Putamen (tissue), 1 donor: ENCODE data around the gene TMEM107.

Source experiments
- DNase-seq: peaks from one replicate; pipeline ENCODE4 v3.0.0-alpha.2; 2016; ENCODE audit warnings: low spot score

The TMEM107 gene

DNA sequence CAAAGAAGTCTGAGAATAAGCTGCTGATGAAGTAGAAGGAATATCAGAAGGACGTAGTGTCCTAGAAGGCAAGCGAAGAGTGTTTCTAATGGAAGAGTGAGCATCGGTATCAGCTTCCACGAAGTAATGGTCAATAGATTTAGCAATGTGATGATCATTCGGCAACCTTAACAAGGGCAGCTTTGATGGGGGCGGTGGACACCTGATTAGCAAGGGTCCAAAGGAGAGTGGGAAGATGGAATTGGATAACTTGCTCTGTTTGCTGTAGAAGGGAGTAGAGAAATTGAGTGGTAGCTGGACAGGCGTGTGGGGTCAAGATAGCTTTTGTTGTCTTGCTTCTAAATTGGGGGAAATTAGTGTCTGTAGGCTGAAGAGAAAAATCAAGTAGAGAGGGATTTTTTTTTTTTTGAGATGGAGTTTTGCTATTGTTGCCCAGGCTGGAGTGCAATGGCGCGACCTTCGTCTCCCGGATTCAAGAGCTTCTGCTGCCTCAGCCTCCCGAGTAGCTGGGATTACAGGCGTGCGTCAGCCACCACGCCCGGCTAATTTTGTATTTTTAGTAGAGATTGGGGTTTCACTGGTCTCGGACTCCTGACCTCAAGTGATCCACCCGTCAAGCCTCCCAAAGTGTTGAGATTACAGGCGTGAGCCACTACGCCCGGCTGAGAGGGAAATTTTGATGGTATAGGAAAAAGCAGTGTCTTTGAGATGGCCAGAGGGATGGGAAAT lies 38.4 kb downstream of the TMEM107 start:
- no peak for DNase-seq

DNA sequence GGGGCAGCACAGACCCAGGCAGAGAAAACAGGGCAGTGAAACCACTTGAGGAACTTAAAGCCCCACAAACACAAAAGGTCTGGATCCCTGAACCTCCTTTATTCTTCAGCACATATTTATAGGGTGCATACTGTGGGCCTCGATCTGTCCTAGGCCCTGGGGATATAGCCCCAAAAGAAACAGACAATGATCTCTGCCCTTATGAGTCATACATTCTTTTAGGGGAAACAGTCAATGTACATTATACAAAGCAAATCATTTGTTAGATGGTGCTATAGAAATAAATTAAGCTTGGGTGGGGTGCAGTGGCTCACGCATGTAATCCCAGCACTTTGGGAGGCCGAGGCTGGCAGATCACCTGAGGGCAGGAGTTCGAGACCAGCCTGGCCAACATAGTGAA lies 42.2 kb downstream of the TMEM107 start:
- no peak for DNase-seq

DNA sequence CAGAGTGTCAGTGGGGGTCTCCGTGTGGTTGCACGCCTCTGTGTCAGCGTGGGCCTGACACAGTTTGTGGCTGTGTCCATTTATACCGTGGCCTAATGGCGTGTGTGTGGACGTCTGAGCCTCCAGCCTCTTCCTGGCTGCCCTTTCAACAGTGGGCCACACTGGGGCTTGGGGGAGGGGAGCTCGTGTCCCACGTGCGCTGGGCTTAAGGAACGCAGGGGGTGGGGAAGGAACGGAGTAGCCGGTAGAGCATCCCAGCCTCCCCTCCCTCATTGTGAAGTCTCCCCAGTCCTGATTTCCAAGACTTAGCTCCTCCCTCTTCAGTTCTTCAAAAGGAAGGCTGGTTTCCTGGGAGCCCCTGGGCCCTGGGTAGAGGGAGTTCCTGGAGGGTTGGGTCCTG lies 42.8 kb downstream of the TMEM107 start:
- DNase-seq: no peak

DNA sequence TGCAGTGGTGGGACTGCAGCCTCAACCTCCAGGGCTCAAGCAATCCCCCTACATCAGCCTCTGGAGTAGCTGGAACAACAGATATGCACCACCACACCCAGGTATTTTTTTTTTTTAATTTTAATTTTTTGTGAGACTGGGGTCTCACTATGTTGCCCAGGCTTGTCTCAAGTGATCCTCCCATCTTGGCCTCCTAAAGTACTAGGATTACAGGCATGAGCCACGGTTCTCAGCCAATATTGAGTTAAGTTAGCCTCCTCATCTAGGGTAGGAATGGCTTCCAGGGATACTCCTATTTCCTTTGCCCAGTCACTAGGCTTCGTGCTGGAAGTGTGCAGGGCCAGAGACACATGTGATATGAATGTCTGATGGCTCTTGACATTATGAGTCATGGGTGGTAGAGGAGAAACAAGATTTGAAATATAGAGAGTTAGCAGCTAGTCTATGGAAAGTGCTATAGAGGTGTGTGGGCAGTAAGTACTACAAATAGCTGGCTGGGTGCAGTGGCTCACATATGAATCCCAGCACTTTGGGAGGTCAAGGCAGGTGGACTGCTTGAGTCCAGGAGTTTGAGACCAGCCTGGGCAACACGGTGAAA lies 44.2 kb downstream of the TMEM107 start:
- DNase-seq: no peak

DNA sequence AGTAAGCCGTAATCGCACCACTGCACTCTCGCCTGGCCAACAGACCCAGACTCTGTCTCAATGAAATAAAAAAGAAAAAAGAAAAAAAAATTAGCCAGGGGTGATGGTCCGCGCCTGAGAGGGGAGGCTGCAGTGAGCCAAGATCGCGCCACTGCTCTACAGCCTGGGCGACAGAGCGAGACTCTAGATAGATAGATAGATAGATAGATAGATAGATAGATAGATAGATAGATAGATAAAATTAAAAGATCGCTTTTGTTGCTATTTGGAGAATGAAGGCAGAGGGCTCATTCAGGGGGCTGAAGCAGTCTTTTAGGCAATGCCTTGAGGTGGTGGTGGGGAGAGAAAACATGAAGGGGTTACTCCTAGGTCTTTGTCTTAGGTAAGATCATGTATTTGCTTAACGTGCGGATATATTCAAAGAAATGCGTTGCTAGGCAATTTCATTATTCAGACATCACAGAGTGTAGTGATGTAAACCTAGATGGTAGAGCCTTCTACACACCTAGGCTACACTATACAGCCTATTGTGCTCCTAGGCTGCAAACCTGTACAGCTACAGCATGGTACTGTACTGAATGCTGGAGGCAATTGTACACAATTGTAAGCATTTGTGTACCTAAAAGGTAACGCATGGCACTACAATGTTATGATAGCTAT lies 47.9 kb downstream of the TMEM107 start:
- no peak for DNase-seq

DNA sequence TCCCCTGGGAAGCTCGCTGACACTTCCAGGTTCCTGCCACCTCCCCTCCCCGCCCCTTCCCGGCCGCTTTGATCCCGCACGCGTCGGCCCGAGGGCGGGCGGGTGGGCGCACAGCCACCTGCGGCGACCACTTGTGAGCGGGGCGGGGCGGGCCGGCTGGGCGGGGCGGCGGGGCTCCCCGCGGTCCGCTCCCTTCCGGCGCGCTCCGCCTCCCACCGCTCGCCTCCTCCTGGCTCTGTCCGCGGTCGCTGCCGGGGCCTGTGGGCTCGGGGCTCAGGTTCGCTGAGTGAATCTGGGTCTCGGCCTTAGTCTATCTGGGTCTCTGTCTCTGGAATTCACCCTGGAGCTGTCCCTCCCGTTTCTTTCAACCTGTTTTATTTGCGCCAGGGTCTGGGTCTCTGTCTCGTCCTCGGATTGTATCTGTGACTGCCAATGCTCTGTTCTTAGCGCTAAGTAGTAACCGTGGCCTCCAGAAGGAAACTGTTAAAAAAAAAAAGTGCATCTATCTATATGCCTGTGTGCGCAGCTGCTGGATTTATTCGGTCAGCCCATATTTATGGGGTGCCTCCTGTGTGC lies 49.6 kb downstream of the TMEM107 start:
- no peak for DNase-seq

DNA sequence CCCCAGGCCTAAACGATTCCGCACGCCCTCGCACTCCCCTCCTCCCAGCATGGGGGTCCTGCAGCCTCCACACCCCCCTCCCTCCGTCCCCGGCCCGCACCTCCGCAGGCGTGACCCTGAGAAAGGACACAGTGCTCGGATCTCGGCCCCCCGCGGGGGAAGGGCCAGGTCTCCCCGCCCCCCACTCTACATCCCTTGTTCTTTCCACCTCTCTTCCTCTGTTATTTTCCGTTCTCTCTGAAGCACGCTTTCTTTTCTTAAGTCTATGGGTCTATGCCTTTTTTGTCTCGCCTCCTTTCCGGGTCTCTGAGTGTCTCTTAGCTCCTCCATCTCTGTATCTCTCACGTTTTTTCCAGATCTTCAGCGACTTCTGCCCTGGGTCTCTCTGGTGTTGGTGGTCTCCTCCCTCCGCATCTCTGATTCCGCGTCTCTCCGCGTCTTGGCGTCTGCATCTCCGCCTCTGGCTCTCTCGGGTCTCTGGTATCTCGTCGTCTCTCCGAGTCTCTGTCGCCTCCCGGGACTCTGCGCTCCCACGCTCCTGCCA lies 50.2 kb downstream of the TMEM107 start:
- no peak for DNase-seq

DNA sequence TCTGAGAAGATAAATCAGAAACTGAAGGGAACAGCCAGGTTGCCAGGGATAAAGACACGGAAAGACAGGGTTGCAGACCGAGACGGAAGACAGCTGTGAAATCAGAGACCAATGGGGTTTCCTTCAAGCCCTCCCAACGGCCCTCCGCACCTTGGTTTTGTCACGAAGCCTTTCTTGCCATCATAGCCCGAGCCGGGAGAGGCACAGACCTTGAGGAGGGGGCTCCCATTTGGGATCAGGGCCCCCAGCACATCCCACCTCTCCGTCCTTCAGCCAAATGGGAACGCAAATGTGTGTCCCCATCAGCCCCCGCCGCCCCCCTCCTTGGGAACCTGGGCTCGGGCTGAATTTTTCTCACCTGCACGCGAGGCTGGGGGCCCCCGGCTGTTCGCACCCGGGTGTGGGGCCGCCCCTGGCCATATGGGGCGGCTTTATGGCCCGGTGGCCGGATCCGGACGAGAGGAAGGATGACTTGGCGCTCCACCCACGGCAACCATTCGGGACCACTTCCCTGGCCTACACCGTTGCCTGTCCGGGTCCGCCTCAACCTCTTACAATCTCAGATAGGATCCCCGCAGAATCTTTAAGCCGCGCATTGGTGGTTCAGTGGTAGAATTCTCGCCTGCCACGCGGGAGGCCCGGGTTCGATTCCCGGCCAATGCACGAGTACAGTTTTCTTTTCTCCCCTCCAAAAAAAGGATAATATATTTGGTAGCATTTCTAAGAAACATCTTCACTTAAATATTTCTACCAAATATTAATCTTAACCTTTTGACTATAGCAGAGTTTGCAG lies 50.8 kb downstream of the TMEM107 start:
- DNase-seq: peak; percentile 83

DNA sequence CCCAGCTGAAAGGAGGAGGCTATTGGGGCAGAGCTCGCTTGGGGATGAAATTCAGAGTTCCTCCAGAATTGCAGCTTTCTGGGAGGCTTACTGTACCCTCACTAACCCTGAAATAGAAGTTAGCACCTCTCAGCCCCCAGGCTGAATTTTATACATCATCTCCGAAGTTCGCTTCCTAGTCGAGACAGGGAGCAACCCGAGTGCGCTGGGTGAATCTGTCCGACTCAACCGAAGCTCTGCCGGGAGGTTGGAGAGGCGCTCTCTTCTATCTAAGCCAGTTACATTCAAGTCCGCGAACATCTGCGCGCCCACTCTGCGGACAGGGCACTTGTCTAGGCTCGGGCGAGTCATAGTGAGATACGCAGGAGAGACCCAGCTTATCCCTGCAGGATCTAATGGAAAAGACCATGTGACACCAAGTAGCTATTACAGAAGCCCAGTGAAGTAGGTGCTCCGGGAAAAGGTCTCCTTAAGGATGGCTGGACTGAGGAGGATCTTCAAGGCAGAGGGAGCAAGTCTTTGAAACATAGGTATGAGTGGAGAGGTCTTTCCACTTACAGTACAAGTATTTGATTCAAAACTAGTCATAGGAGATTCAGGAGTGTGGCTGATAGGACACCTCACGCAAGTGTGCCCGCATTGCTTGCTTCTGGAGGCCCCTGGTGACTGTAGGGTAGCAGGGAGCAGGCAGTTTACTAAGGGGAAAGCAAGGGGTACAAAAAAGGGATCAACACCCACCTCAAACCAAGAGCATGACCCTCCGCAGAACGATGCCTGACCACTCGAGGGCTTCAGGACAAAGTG lies 51.6 kb downstream of the TMEM107 start:
- DNase-seq: no peak

DNA sequence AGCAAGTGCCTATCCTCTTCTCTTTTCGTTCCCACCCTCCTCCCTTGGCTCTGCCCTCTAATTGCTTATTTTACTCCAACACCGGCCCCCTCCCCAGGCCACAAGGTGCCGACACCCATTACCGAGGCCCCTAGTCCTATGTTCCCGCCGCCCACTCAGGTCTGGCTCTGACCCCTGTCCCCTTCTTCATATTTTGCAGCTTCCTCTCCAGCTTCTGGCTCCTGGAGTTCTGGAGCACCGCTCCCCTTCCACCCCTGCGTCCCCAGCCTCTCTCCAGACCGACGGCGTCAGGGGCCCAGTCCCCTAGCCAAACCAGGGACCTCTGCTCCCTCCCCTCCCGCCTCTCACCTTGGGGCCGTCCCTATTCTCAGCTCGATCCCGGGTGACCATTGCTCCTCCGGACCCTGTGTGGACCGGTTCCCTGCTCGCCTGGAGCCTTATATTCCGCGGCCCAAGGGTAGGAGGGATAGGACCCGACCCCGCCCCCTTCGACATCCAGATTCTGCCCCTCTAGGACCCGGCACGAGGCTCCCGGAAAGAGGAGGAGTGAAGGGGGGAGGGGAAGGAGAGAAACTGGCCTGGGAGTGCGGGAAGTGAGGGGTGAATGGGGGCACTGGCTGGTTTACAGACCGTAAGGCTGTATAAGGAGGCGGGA lies 52.4 kb downstream of the TMEM107 start, which contains the start of gene HES7:
TSS of gene HES7 (minus strand) at position 412 of the 655 bp plus-strand sequence. CDS start at position 390, 22 bp downstream.
- DNase-seq: no peak

DNA sequence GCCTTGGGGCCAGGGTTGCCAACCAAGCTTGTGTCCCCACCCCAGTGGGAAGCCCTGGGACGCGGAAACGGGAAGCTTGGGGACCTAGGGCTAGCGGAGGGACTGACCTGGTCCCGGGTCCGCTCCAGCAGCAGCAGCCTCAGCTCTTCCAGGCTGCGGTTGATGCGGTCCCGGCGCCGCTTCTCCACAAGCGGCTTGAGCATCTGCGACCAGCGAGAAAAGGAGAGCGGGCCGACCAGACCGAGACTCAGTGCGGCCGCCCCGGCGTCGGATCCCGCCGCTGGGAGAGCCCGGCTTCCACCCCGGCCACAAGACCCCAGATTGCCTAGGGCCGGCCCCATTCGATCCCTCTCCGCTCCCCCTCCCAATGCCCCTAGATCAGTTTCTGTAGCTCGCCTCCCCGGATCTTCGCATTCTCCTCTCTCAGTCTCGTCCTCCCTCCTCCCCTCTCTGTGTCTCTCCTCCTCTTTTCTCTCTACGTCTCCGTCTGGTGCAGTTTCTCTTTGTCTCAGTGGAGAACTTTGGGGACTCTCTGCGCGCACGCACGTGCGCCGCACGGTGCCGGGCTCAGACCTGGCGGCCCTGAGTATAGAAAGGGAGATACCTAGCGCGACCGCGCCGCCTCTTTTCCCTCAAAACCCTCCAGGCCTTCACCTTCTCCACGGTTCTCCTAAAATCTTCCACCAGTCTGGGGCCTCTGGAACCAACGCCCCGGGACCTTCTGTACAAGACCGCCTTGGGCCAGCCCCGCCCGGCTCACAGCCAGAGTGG lies 53.1 kb downstream of the TMEM107 start:
- DNase-seq: no peak
